Measurements from ENCODE around the gene CMIP.
A peak's percentile ranks its signal among the peaks of the same experiment; 100 is the strongest.

CMIP gene

GRCh38 chr16:81748476-81749198 lies 304.0 kb downstream of the CMIP start:
- DNase-seq (ENCODE audit: low spot score) = no peak

- no peak for DNase-seq (ENCODE audit: low spot score)
These were observed 307.7 kb downstream of the CMIP start for GRCh38 chr16:81752225-81752875.

GRCh38 chr16:81752876-81753227 lies 308.2 kb downstream of the CMIP start:
- no peak for DNase-seq (ENCODE audit: low spot score)

- no peak for DNase-seq (ENCODE audit: low spot score)
These were observed 310.2 kb downstream of the CMIP start for GRCh38 chr16:81754858-81755257.

- no peak for DNase-seq (ENCODE audit: low spot score)
These were observed 311.5 kb downstream of the CMIP start for GRCh38 chr16:81755915-81756614.

GRCh38 chr16:81756615-81757356 lies 312.2 kb downstream of the CMIP start:
- DNase-seq (ENCODE audit: low spot score) = no peak

GRCh38 chr16:81758376-81758775 lies 313.8 kb downstream of the CMIP start:
- peak; percentile 63 for DNase-seq (ENCODE audit: low spot score)
